T-helper 2 cell treated with Interferon-gamma antibody and Interleukin-4, amounts not matched to agents 100 ng/mL and 5 ng/mL, for 36 hours (primary cell): ENCODE data around the gene MZT2A. TPM values are rescaled to one million over a fixed set of nuclear protein-coding genes. Genes with fewer than 3 reads are reported as not detected.
"Not testable (repeated sequence)": the region's sequence is repeated elsewhere in the genome, so short reads cannot be mapped to it uniquely, and the experiment has no call there.

Source experiments
- intact Hi-C: fragments of 100-400 bp; cut with micrococcal nuclease; formaldehyde crosslinking; loops from one replicate; pipeline ENCODE4 v1.15.1; 2023
- total RNA-seq: library from RNA; stranded (reverse); gene quantifications from 2 replicates; pipeline ENCODE4 v1.2.3, GENCODE V29; 2022

Gene MZT2A
- 130 and 143 TPM in 2 replicates for total RNA-seq

DNA sequence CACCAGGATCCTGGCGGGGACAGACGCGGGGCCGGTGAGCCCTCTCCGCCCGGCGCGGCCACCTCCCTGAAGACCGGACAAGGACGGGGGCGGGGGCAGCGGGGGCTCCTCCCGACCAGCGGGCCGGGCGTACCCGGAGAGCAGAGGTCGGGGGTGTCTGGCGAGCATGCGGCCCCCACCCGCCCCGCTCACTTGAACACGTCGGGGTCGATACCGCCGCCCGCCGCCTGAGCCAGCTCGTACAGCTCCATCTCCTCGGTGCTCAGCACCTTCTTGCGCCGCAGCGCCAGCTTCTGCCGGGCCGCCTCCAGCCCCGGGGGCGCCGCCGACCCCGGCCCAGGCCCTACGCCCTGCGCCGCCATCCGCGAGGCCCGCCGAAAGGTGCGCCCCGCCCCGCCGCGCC is at the start of gene MZT2A:
TSS of gene MZT2A (minus strand) at position 383 of the 403 bp plus-strand sequence. CDS start at position 362, 21 bp downstream.
- intact Hi-C loops: loop anchor here (1.0 to 5.0 kb wide), 7 partner anchors 35 to 1310 kb away; partner anchors contain the start of genes CCDC74A, FAM168B, IMP4 and MZT2B

GRCh38 chr2:131538856-131539255 is 46.7 kb upstream of the MZT2A start:
- intact Hi-C loops: not testable (repeated sequence)

- intact Hi-C loops: not testable (repeated sequence)
Observed at GRCh38 chr2:131536841-131537240, 44.6 kb upstream of the MZT2A start.

GRCh38 chr2:131535951-131536826 is 44.0 kb upstream of the MZT2A start:
- intact Hi-C loops: not testable (repeated sequence)

GRCh38 chr2:131535526-131535925 is 43.3 kb upstream of the MZT2A start:
- intact Hi-C loops: no loop called here

GRCh38 chr2:131534965-131535364 is 42.8 kb upstream of the MZT2A start:
- intact Hi-C loops: not testable (repeated sequence)

DNA sequence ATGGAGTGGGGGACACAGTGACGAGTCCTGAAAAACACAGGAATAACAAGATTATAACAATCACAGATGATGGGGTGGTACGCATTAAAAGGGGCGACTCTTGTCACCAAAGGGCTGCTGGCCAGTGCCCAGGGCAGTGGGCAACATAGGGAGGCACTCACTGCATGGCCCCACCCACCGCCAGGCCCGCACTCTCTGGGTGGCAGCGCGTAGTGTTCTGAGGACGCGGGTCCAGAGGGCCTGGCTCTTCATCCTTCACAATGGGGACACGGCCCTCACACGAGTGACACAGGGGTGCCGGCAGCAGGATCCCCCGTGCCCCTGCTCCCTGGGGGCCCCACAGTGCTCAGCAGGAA is 42.1 kb upstream of the MZT2A start:
- intact Hi-C loops: not testable (repeated sequence)

- intact Hi-C loops: not testable (repeated sequence)
Observed at GRCh38 chr2:131533609-131534316, 41.6 kb upstream of the MZT2A start.

- intact Hi-C loops: not testable (repeated sequence)
Observed at GRCh38 chr2:131532723-131533608, 40.8 kb upstream of the MZT2A start.

GRCh38 chr2:131531547-131532185 is 39.5 kb upstream of the MZT2A start:
- intact Hi-C loops: not testable (repeated sequence)

GRCh38 chr2:131530626-131531344 is 38.6 kb upstream of the MZT2A start:
- intact Hi-C loops: not testable (repeated sequence)

DNA sequence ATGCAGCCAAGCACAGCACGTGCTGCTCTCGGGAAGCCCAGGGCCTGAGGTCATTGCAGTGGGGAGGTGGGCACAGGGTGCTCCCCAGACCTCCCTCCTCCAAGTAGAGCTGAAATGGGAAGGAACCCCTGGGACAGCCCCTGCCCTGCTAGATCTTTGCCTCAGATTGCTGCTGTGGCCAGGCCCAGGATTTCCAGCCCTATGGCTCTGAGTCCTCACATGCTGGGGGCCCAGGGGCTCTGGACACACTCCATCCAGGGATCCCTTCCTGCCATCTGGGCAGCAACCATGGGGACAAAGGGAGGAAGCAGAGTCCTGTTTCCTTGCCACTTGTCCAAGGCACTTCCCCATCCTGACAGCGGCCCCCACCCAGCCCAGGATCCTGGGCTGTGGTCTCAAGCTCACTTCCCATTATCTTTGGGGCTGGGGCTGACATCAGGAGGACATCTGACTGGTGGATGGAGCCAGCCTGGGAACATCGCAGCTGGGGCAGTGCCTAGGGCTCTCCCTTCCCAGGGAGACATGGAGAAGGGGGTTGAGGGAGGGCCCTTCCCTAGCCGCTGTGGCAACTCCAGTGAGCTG is 37.8 kb upstream of the MZT2A start:
- intact Hi-C loops: loop anchor here (5.0 kb wide), 2 partner anchors 118 to 803 kb away; partner anchors contain the start of gene GPR148

- intact Hi-C loops: loop anchor here (5.0 kb wide), 2 partner anchors 117 to 802 kb away; partner anchors contain the start of gene GPR148
Observed at GRCh38 chr2:131528981-131529863, 37.0 kb upstream of the MZT2A start.

DNA sequence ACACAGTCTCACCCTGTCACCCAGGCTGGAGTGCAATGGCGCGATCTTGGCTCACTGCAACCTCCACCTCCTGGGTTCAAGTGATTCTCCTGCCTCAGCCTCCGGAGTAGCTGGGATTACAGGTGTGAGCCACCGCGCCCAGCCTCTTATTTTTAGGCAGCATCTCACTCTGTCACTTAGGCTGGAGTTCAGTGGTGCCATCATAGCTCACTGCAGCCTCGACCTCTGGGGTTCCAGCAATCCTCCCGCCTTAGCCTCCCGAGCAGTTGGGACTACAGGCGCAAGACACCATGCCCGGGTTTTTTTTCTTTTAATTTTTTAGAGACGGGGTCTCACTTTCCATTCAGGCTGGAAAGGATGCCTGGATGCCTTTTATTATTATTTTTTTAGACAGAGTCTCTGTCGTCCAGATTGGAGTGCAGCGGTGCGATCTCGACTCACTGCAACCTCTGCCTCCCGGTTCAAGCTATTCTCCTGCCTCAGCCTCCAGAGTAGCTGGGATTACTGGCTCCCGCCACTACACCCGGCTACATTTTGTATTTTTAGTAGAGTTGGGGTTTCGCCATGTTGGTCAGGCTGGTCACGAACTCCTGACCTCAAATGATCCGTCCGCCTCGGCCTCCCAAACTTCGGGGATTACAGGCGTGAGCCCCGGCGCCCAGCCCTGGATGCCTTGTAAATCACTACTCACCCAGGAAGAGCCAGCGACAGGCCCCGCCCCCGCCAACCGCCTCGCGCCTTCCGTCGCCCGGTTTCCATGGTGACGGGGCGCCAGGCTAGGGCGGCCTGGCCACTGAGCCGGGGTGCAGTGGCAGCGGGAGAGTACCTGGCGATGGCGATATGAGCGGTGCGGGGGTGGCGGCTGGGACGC is 35.2 kb upstream of the MZT2A start, which contains the start of gene CCDC74A:
TSS of gene CCDC74A (plus strand) at position 758 of the 871 bp plus-strand sequence. CDS start at position 841, 83 bp downstream.
- intact Hi-C loops: loop anchor here (1.0 to 5.0 kb wide), 3 partner anchors 35 to 800 kb away; partner anchors contain the start of genes GPR148 and MZT2A

- intact Hi-C loops: loop anchor here (5.0 kb wide), 2 partner anchors 113 to 798 kb away; partner anchors contain the start of gene GPR148
Observed at GRCh38 chr2:131525256-131525655, 33.1 kb upstream of the MZT2A start.

GRCh38 chr2:131521961-131522781 is 30.0 kb upstream of the MZT2A start:
- intact Hi-C loops: no loop called here
